Muscle layer of duodenum (tissue), 2 donors: ENCODE data around the gene GCSH.

Source experiments
- H3K27ac ChIP-seq: one replicate; pipeline ENCODE4 v1.7.0; 2013; ENCODE audit warnings: mild to moderate bottlenecking, low read length
- H3K27me3 ChIP-seq: one replicate; pipeline ENCODE4 v1.7.0; 2013; ENCODE audit warnings: low read depth, mild to moderate bottlenecking, control low read depth, low read length
- H3K36me3 ChIP-seq, 2 donors: one replicate each; pipeline ENCODE4 v1.7.0; 2013; ENCODE audit warnings: low read length in 2 of 2, control low read depth in 1 of 2, mild to moderate bottlenecking in 1 of 2; ENCODE audit not compliant: insufficient read depth in 2 of 2, control insufficient read depth in 1 of 2
- H3K4me1 ChIP-seq, 2 donors: one replicate each; pipeline ENCODE4 v1.7.0; 2013; ENCODE audit warnings: low read length in 2 of 2, mild to moderate bottlenecking in 2 of 2, control low read depth in 1 of 2, moderate library complexity in 1 of 2; ENCODE audit not compliant: insufficient read depth in 2 of 2, control insufficient read depth in 1 of 2
- H3K4me3 ChIP-seq, 2 donors: one replicate each; pipeline ENCODE4 v1.7.0; 2013; ENCODE audit warnings: low read length in 2 of 2, low read depth in 1 of 2, mild to moderate bottlenecking in 1 of 2
- H3K9me3 ChIP-seq, 2 donors: one replicate each; pipeline ENCODE4 v1.7.0; 2013; ENCODE audit warnings: low read length in 2 of 2, control low read depth in 1 of 2, mild to moderate bottlenecking in 1 of 2; ENCODE audit not compliant: control insufficient read depth in 1 of 2
- donor health status: healthy.

Gene GCSH

GRCh38 chr16:81097230-81097629 is 1.0 kb upstream of the GCSH start:
- peak overlapping the region in 1 of 2 donors; percentile 89 for H3K4me3 ChIP-seq
- H3K9me3 ChIP-seq: no peaks in the 10 kb centered on the region
- peaks cover 0 to 11% of the 10 kb centered on the region in 2 donors for H3K4me1 ChIP-seq
- no peaks in the 10 kb centered on the region for H3K36me3 ChIP-seq
- no peak overlapping the region for H3K27ac ChIP-seq
- no peaks in the 10 kb centered on the region for H3K27me3 ChIP-seq

DNA sequence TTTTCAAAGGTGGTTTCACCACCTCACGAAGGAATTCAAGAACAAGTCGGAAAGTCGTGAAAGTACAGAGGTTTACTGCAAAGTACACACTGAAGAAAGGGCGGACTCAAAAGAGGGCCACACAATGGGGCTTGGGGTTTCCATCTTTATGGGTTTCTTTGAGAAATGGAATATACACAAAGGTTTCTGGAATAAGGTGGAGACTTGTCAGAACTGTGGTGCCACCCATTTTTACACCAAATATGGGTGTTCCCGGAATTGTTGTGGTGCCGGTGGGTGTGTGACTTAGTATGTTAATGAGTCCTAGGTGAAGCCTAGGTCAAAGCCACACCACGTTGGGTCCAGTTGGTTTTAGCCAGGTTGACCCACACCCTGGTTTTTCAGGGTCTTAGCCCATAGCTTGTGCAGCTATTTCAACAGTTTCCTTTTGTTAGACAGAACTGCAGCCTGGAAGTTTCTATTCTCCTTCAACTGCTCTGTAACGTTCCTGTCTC is 567 bp upstream of the GCSH start:
- H3K4me1 ChIP-seq: peaks cover 0 to 11% of the 10 kb centered on the region in 2 donors
- H3K4me3 ChIP-seq: peak overlapping the region; percentile 61 to 89
- H3K9me3 ChIP-seq: no peaks in the 10 kb centered on the region
- no peaks in the 10 kb centered on the region for H3K27me3 ChIP-seq
- peak overlapping the region; percentile 54 for H3K27ac ChIP-seq
- no peaks in the 10 kb centered on the region for H3K36me3 ChIP-seq

GRCh38 chr16:81095653-81095952 is 592 bp downstream of the GCSH start:
- Histone ChIP-seq H3K4me1 (peaks cover 0 to 11% of the 10 kb centered on the region in 2 donors), H3K36me3 (no peaks in the 10 kb centered on the region), H3K4me3 (peak overlapping the region; percentile 60 to 89), H3K27me3 (no peaks in the 10 kb centered on the region), H3K27ac (peak overlapping the region; percentile 23), H3K9me3 (no peaks in the 10 kb centered on the region)

DNA sequence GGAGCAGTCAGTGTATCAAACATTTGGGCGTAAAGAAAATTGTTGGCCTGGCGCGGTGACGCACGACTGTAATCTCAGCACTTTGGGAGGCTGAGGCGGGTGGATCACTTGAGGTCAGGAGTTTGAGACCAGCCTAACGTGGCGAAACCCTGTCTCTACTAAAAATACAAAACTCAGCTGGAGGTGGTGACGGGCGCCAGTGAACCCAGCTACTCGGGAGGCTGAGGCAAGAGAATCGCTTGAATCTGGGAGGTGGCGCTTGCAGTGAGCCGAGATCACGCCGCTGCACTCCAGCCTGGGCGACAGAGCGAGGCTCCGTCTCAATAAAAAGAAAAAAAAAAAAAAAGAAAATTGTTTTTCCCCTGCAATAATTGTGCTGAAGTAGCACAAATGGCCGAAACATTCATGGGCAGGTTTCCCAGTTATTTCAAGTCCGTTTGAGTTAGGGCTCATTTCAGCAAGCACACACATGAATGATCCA is 1.4 kb downstream of the GCSH start:
- H3K27ac ChIP-seq: no peak overlapping the region

DNA sequence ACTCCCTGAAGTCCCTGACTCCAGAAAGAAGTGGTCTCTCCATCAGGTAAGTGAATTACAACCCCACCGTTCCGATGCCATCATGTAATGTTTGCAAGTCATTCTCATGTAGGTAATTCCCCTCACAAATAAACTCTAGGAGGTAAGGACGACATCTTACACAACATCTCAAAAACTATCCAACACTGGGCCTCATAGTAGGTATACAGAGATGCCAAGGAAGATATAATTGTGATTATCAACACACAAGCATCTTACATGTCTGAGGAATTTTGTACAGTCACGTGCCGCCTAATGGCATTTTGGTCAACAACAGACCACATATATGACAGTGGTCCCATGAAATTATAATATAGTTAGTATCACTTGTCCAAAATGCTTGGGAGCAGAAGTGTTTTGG is 7.4 kb downstream of the GCSH start:
- Histone ChIP-seq H3K4me3 (no peak overlapping the region), H3K27ac (no peak overlapping the region), H3K4me1 (no peaks in the 10 kb centered on the region), H3K27me3 (no peaks in the 10 kb centered on the region), H3K36me3 (peaks cover 6 to 8% of the 10 kb centered on the region in 2 donors), H3K9me3 (no peaks in the 10 kb centered on the region)

More for the DNA sequence above, 1.4 kb downstream of the GCSH start:
- H3K36me3 ChIP-seq: no peaks in the 10 kb centered on the region
- no peaks in the 10 kb centered on the region for H3K9me3 ChIP-seq
- H3K27me3 ChIP-seq: no peaks in the 10 kb centered on the region
- peaks cover 0 to 11% of the 10 kb centered on the region in 2 donors for H3K4me1 ChIP-seq
- H3K4me3 ChIP-seq: peak overlapping the region; percentile 60 to 89

DNA sequence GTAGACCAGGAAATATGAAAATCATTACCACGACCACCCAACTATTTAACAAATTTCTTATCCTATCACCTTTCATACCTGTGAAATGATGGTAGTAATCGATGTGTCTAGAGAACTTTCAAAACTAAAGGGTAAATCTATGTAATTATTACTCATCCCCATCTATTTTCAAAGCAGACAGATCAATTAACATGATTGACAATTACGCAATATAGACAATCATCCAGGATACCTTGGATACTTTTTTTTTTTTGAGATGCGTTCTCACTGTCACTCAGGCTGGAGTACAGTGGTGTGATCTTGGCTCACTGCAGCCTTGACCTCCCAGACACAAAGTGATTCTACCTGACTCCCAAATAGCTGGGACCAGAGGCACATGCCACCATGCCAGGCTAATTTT is 15.2 kb downstream of the GCSH start:
- no peaks in the 10 kb centered on the region for H3K4me1 ChIP-seq
- no peaks in the 10 kb centered on the region for H3K9me3 ChIP-seq
- no peak overlapping the region for H3K27ac ChIP-seq
- H3K36me3 ChIP-seq: no peaks in the 10 kb centered on the region
- H3K27me3 ChIP-seq: no peaks in the 10 kb centered on the region
- no peak overlapping the region for H3K4me3 ChIP-seq

DNA sequence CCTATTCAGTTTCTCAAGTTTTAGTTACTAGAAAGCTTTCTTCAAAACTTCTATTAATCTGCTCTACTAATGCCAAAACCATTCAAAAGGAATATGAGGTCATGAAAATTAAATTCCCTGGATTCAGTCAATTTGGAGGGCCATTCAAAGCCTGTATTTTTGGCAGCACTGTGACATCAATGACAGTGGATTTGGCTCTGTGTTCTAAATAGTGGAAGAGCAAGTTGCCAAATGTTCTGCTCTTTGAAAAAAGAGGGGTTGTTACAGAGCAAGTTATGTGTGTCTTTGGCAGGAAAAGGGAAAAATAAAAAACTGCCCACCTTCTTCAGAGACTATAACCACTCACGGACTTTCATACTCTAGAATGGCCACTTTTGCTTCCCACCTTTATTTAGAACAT is 16.0 kb downstream of the GCSH start:
- no peaks in the 10 kb centered on the region for H3K9me3 ChIP-seq
- H3K4me3 ChIP-seq: no peak overlapping the region
- no peaks in the 10 kb centered on the region for H3K36me3 ChIP-seq
- H3K27ac ChIP-seq: no peak overlapping the region
- H3K4me1 ChIP-seq: no peaks in the 10 kb centered on the region
- no peaks in the 10 kb centered on the region for H3K27me3 ChIP-seq

- no peaks in the 10 kb centered on the region for H3K36me3 ChIP-seq
- H3K27ac ChIP-seq: peak within 1 kb of the TSS; percentile 90
- peak within 1 kb of the TSS; percentile 79 to 92 for H3K4me3 ChIP-seq
- H3K9me3 ChIP-seq: no peaks in the 10 kb centered on the region
- H3K4me1 ChIP-seq: no peaks in the 10 kb centered on the region
- no peaks in the 10 kb centered on the region for H3K27me3 ChIP-seq
Observed at GRCh38 chr16:81077076-81077940, 18.9 kb downstream of the GCSH start, which contains the start of gene C16orf46. Gene C16orf46, minus strand, starts transcription at chr16:81077238. Its CDS starts 13,283 bp downstream, at chr16:81063955.

DNA sequence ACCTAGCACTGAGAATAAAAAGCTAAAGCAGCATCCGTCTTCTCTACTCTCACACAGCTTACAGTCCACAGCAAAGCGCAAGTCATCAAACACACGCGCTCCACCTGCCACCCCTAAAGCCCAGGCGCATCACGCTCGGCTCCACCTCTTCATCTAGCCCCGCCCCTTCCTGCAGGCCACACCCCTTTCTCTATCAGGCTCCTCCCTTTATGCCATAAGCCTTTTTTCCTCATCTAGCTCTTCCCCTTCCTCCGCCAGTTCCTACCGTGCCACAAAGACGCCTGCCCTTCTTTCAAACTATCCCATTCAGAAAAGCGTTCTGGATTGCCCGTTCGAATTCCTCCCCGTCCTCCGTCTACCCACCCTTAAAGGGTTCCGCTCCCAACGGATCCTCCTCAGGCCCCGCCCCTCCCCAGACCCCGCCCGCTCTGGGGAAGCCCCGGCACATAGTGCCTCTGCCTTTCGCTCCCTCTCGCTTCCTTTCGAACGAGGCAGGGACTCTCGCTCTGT is 19.6 kb downstream of the GCSH start:
- Histone ChIP-seq H3K36me3 (no peaks in the 10 kb centered on the region), H3K27ac (peak overlapping the region; percentile 90), H3K4me3 (peak overlapping the region; percentile 79 to 92), H3K9me3 (no peaks in the 10 kb centered on the region), H3K4me1 (no peaks in the 10 kb centered on the region), H3K27me3 (no peaks in the 10 kb centered on the region)

GRCh38 chr16:81073560-81074330 is 22.4 kb downstream of the GCSH start:
- Histone ChIP-seq H3K27ac (no peak overlapping the region), H3K27me3 (no peaks in the 10 kb centered on the region)

GRCh38 chr16:81071805-81072204 is 24.4 kb downstream of the GCSH start:
- no peaks in the 10 kb centered on the region for H3K9me3 ChIP-seq
- H3K27ac ChIP-seq: no peak overlapping the region
- no peaks in the 10 kb centered on the region for H3K4me1 ChIP-seq
- no peaks in the 10 kb centered on the region for H3K27me3 ChIP-seq
- no peaks in the 10 kb centered on the region for H3K36me3 ChIP-seq
- H3K4me3 ChIP-seq: no peak overlapping the region

More at GRCh38 chr16:81073560-81074330, 22.4 kb downstream of the GCSH start:
- Histone ChIP-seq H3K9me3 (no peaks in the 10 kb centered on the region), H3K4me3 (no peak overlapping the region), H3K36me3 (no peaks in the 10 kb centered on the region), H3K4me1 (no peaks in the 10 kb centered on the region)
